ENCODE results near the gene TMEM245.

TMEM245 gene

GRCh38 chr9:109027176-109027575 lies 92.6 kb downstream of the TMEM245 start:
- no peak for DNase-seq (ENCODE audit: low read depth in 2 of 2)

- DNase-seq (ENCODE audit: low read depth in 2 of 2), result no peak
These were observed 93.4 kb downstream of the TMEM245 start for GRCh38 chr9:109026306-109026705.

- DNase-seq (ENCODE audit: low read depth in 2 of 2), result no peak
These were observed 96.9 kb downstream of the TMEM245 start for GRCh38 chr9:109022873-109023272.

GRCh38 chr9:109020581-109021511 lies 98.9 kb downstream of the TMEM245 start:
- no peak for DNase-seq (ENCODE audit: low read depth in 2 of 2)

GRCh38 chr9:109020113-109020512 lies 99.6 kb downstream of the TMEM245 start:
- DNase-seq (ENCODE audit: low read depth in 2 of 2), result no peak

GRCh38 chr9:109019420-109019819 lies 100.3 kb downstream of the TMEM245 start:
- no peak for DNase-seq (ENCODE audit: low read depth in 2 of 2)

GRCh38 chr9:109017493-109017892 lies 102.3 kb downstream of the TMEM245 start:
- no peak for DNase-seq (ENCODE audit: low read depth in 2 of 2)

- DNase-seq (ENCODE audit: low read depth in 2 of 2), result no peak
These were observed 102.7 kb downstream of the TMEM245 start for GRCh38 chr9:109017061-109017460.

- DNase-seq (ENCODE audit: low read depth in 2 of 2), result no peak
These were observed 103.6 kb downstream of the TMEM245 start for GRCh38 chr9:109016132-109016531.

- no peak for DNase-seq (ENCODE audit: low read depth in 2 of 2)
These were observed 105.0 kb downstream of the TMEM245 start for GRCh38 chr9:109014608-109015280.

- no peak for DNase-seq (ENCODE audit: low read depth in 2 of 2)
These were observed 105.8 kb downstream of the TMEM245 start for GRCh38 chr9:109013679-109014607.

- DNase-seq (ENCODE audit: low read depth in 2 of 2), result peak; percentile 69 to 87
These were observed 106.7 kb downstream of the TMEM245 start, which contains the start of gene CTNNAL1 for GRCh38 chr9:109012876-109013678. TSS of gene CTNNAL1 (minus strand) at chr9:109013499. CDS start at chr9:109013442, 57 bp downstream.

- peak; percentile 17 to 35 for DNase-seq (ENCODE audit: low read depth in 2 of 2)
These were observed 107.5 kb downstream of the TMEM245 start for GRCh38 chr9:109012009-109012875.

GRCh38 chr9:109011231-109011671 lies 108.5 kb downstream of the TMEM245 start:
- no peak for DNase-seq (ENCODE audit: low read depth in 2 of 2)

GRCh38 chr9:109010746-109011145 lies 109.0 kb downstream of the TMEM245 start:
- DNase-seq (ENCODE audit: low read depth in 2 of 2), result peak; percentile 45 to 72

- no peak for DNase-seq (ENCODE audit: low read depth in 2 of 2)
These were observed 114.1 kb downstream of the TMEM245 start for GRCh38 chr9:109005678-109006077.

GRCh38 chr9:109003116-109003515 lies 116.6 kb downstream of the TMEM245 start:
- DNase-seq (ENCODE audit: low read depth in 2 of 2), result no peak

GRCh38 chr9:109002141-109002540 lies 117.6 kb downstream of the TMEM245 start:
- no peak for DNase-seq (ENCODE audit: low read depth in 2 of 2)

GRCh38 chr9:109001275-109001676 lies 118.5 kb downstream of the TMEM245 start:
- DNase-seq (ENCODE audit: low read depth in 2 of 2), result no peak

- no peak for DNase-seq (ENCODE audit: low read depth in 2 of 2)
These were observed 122.6 kb downstream of the TMEM245 start for GRCh38 chr9:108997112-108997511.

Measured in stimulated activated CD8-positive, alpha-beta memory T cell treated with anti-CD3 and anti-CD28 coated beads, Interleukin-7, amount 100 ng/mL, for 4 hours (primary cell).